ENCODE measurements around the gene PAM. TPM values are rescaled to one million over a fixed set of nuclear protein-coding genes. Genes with fewer than 3 reads are reported as not detected.

The PAM gene
- total and polyA plus RNA-seq, 12 donors = 234 to 580 (median 397) TPM

- Histone ChIP-seq H3K27me3 (no peaks in the 10 kb centered on the region), H3K27ac (no peak overlapping the region), H3K4me1 (replicated peaks in 1 of 2) (no peaks in the 10 kb centered on the region), H3K36me3 (replicated peaks in 1 of 2) (peaks cover 0 to 13% of the 10 kb centered on the region in 2 donors), H3K9me3 (replicated peaks in 1 of 3) (no peaks in the 10 kb centered on the region), H3K4me3 (no peak overlapping the region)
- WGBS, 4 donors = 71 to 80% (median 75%) methylated on average over 2 of the region's 2 CpGs
- intact Hi-C loops (cut with DNase I) = no loop called here
- DNase-seq = no peak
- TF ChIP-seq POLR2A (IDR thresholded peaks at IDR 0.05) = no peak
- TF ChIP-seq, protein P1, sequence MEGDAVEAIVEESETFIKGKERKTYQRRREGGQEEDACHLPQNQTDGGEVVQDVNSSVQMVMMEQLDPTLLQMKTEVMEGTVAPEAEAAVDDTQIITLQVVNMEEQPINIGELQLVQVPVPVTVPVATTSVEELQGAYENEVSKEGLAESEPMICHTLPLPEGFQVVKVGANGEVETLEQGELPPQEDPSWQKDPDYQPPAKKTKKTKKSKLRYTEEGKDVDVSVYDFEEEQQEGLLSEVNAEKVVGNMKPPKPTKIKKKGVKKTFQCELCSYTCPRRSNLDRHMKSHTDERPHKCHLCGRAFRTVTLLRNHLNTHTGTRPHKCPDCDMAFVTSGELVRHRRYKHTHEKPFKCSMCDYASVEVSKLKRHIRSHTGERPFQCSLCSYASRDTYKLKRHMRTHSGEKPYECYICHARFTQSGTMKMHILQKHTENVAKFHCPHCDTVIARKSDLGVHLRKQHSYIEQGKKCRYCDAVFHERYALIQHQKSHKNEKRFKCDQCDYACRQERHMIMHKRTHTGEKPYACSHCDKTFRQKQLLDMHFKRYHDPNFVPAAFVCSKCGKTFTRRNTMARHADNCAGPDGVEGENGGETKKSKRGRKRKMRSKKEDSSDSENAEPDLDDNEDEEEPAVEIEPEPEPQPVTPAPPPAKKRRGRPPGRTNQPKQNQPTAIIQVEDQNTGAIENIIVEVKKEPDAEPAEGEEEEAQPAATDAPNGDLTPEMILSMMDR (IDR thresholded peaks at IDR 0.05) = no peak
These were observed 261.1 kb downstream of the PAM start for GRCh38 chr5:103016167-103016566.

GRCh38 chr5:103019804-103020203 is 264.7 kb downstream of the PAM start:
- Histone ChIP-seq H3K27ac (no peak overlapping the region), H3K9me3 (replicated peaks in 1 of 3) (no peaks in the 10 kb centered on the region), H3K36me3 (replicated peaks in 1 of 2) (peaks cover 0 to 16% of the 10 kb centered on the region in 2 donors), H3K27me3 (no peaks in the 10 kb centered on the region), H3K4me3 (no peak overlapping the region), H3K4me1 (replicated peaks in 1 of 2) (no peaks in the 10 kb centered on the region)
- WGBS, 4 donors = 86 to 94% (median 90%) methylated on average over 1 of the region's 1 CpG
- TF ChIP-seq, protein P1 (IDR thresholded peaks at IDR 0.05) = no peak
- TF ChIP-seq POLR2A (IDR thresholded peaks at IDR 0.05) = no peak
- DNase-seq = no peak
- intact Hi-C loops (cut with DNase I) = no loop called here

GRCh38 chr5:103021314-103021713 is 266.2 kb downstream of the PAM start:
- DNase-seq = no peak
- TF ChIP-seq, protein P1 (IDR thresholded peaks at IDR 0.05) = no peak
- TF ChIP-seq POLR2A (IDR thresholded peaks at IDR 0.05) = no peak
- H3K36me3 ChIP-seq (replicated peaks in 1 of 2) = peaks cover 0 to 16% of the 10 kb centered on the region in 2 donors
- intact Hi-C loops (cut with DNase I) = no loop called here
- H3K4me3 ChIP-seq = no peak overlapping the region
- no peaks in the 10 kb centered on the region for H3K27me3 ChIP-seq
- no peaks in the 10 kb centered on the region for H3K9me3 ChIP-seq (replicated peaks in 1 of 3)
- 73 to 91% (median 84%) methylated on average over 2 of the region's 2 CpGs for WGBS, 4 donors
- H3K27ac ChIP-seq = no peak overlapping the region
- H3K4me1 ChIP-seq (replicated peaks in 1 of 2) = no peaks in the 10 kb centered on the region

- Histone ChIP-seq H3K9me3 (replicated peaks in 1 of 3) (no peaks in the 10 kb centered on the region), H3K36me3 (replicated peaks in 1 of 2) (peaks cover 0 to 3% of the 10 kb centered on the region in 2 donors), H3K4me1 (replicated peaks in 1 of 2) (no peaks in the 10 kb centered on the region), H3K27me3 (no peaks in the 10 kb centered on the region), H3K4me3 (no peak overlapping the region), H3K27ac (no peak overlapping the region)
- intact Hi-C loops (cut with DNase I) = no loop called here
- TF ChIP-seq POLR2A (IDR thresholded peaks at IDR 0.05) = no peak
- TF ChIP-seq, protein P1 (IDR thresholded peaks at IDR 0.05) = no peak
- no peak for DNase-seq
- WGBS, 4 donors = 51 to 96% (median 80%) methylated on average over 2 of the region's 2 CpGs
These were observed 272.2 kb downstream of the PAM start for GRCh38 chr5:103027267-103027666.
